ENCODE results near the gene RAB8B. TPM values are rescaled to one million over a fixed set of nuclear protein-coding genes. Genes with fewer than 3 reads are reported as not detected.

The RAB8B gene
- total and polyA plus RNA-seq, 10 of the 15 experiments (the other 5 are each of a cell fraction or from before 2014, with no cell fraction given): 17.8 to 104 (median 65.1) TPM

Other genes with a start within 250 kb of the RAB8B start
- gene TPM1, start 146.9 kb upstream of the RAB8B start, total RNA-seq (2014; rRNA removed): 0.96 and 1.7 TPM in 2 replicates
- 2.4 and 2.5 TPM in 2 replicates for gene TPM1, start 146.9 kb upstream of the RAB8B start, total RNA-seq (2014; rRNA removed; fragmentation: Illumina TruSeq; extraction: Trizol)
- 2.2 and 2.3 TPM in 2 replicates for gene TPM1, start 146.9 kb upstream of the RAB8B start, total RNA-seq (2021)
- gene TPM1, start 146.9 kb upstream of the RAB8B start, polyA plus RNA-seq (2011; rRNA removed): 9.7 and 10.0 TPM in 2 replicates
- 2.7 and 3.9 TPM in 2 replicates for gene TPM1, start 146.9 kb upstream of the RAB8B start, polyA plus RNA-seq (2014; fragmentation: Illumina TruSeq; extraction: Trizol)
- gene TPM1, start 146.9 kb upstream of the RAB8B start, polyA plus RNA-seq (2014; fragmentation: Nextera tagmentation; extraction: Ambion mirVana): under 1 TPM; 0.43 to 0.88 TPM
- 2.3 and 2.5 TPM in 2 replicates for gene TPM1, start 146.9 kb upstream of the RAB8B start, polyA plus RNA-seq (2014; rRNA removed)
- gene TPM1, start 146.9 kb upstream of the RAB8B start, polyA plus RNA-seq (2016; fragmentation: Nextera tagmentation; extraction: Ambion mirVana): 1 to 10 TPM; 4.1 to 6.3 TPM
- gene LACTB, start 67.7 kb upstream of the RAB8B start, total RNA-seq (2014; rRNA removed): 13.1 and 13.4 TPM in 2 replicates
- 28.4 and 28.5 TPM in 2 replicates for gene LACTB, start 67.7 kb upstream of the RAB8B start, total RNA-seq (2014; rRNA removed; fragmentation: Illumina TruSeq; extraction: Trizol)
- gene LACTB, start 67.7 kb upstream of the RAB8B start, total RNA-seq (2021): 16.2 and 20.0 TPM in 2 replicates
- gene LACTB, start 67.7 kb upstream of the RAB8B start, polyA plus RNA-seq (2011; rRNA removed): 35.3 and 52.7 TPM in 2 replicates
- 30.1 and 62.8 TPM in 2 replicates for gene LACTB, start 67.7 kb upstream of the RAB8B start, polyA plus RNA-seq (2014; fragmentation: Illumina TruSeq; extraction: Trizol)
- gene LACTB, start 67.7 kb upstream of the RAB8B start, polyA plus RNA-seq (2014; fragmentation: Nextera tagmentation; extraction: Ambion mirVana): 10 to 100 TPM in 1 of 2 experiments, 1 to 10 TPM in 1; 5.0 to 12.0 TPM
- 13.2 and 20.1 TPM in 2 replicates for gene LACTB, start 67.7 kb upstream of the RAB8B start, polyA plus RNA-seq (2014; rRNA removed)
- gene LACTB, start 67.7 kb upstream of the RAB8B start, polyA plus RNA-seq (2016; fragmentation: Nextera tagmentation; extraction: Ambion mirVana): 10 to 100 TPM; 14.6 to 17.0 TPM
- 141 and 166 TPM in 2 replicates for gene RPS27L, start 32.1 kb upstream of the RAB8B start, total RNA-seq (2014; rRNA removed)
- gene RPS27L, start 32.1 kb upstream of the RAB8B start, total RNA-seq (2014; rRNA removed; fragmentation: Illumina TruSeq; extraction: Trizol): 169 and 170 TPM in 2 replicates
- 144 and 145 TPM in 2 replicates for gene RPS27L, start 32.1 kb upstream of the RAB8B start, total RNA-seq (2021)
- 265 and 363 TPM in 2 replicates for gene RPS27L, start 32.1 kb upstream of the RAB8B start, polyA plus RNA-seq (2011; rRNA removed)
- gene RPS27L, start 32.1 kb upstream of the RAB8B start, polyA plus RNA-seq (2014; fragmentation: Illumina TruSeq; extraction: Trizol): 133 and 151 TPM in 2 replicates
- gene RPS27L, start 32.1 kb upstream of the RAB8B start, polyA plus RNA-seq (2014; fragmentation: Nextera tagmentation; extraction: Ambion mirVana): 100 to 1,000 TPM; 468 to 596 TPM
- gene RPS27L, start 32.1 kb upstream of the RAB8B start, polyA plus RNA-seq (2014; rRNA removed): 157 and 175 TPM in 2 replicates
- 100 to 1,000 TPM; 968 to 970 TPM for gene RPS27L, start 32.1 kb upstream of the RAB8B start, polyA plus RNA-seq (2016; fragmentation: Nextera tagmentation; extraction: Ambion mirVana)
- gene APH1B, start 88.0 kb downstream of the RAB8B start, total RNA-seq (2014; rRNA removed): 8.8 and 9.8 TPM in 2 replicates
- gene APH1B, start 88.0 kb downstream of the RAB8B start, total RNA-seq (2014; rRNA removed; fragmentation: Illumina TruSeq; extraction: Trizol): 8.8 and 9.1 TPM in 2 replicates
- 11.5 and 14.3 TPM in 2 replicates for gene APH1B, start 88.0 kb downstream of the RAB8B start, total RNA-seq (2021)
- 5.0 and 6.1 TPM in 2 replicates for gene APH1B, start 88.0 kb downstream of the RAB8B start, polyA plus RNA-seq (2011; rRNA removed)
- 7.9 and 11.2 TPM in 2 replicates for gene APH1B, start 88.0 kb downstream of the RAB8B start, polyA plus RNA-seq (2014; fragmentation: Illumina TruSeq; extraction: Trizol)
- gene APH1B, start 88.0 kb downstream of the RAB8B start, polyA plus RNA-seq (2014; fragmentation: Nextera tagmentation; extraction: Ambion mirVana): 10 to 100 TPM; 12.9 to 17.6 TPM
- 6.3 and 9.3 TPM in 2 replicates for gene APH1B, start 88.0 kb downstream of the RAB8B start, polyA plus RNA-seq (2014; rRNA removed)
- gene APH1B, start 88.0 kb downstream of the RAB8B start, polyA plus RNA-seq (2016; fragmentation: Nextera tagmentation; extraction: Ambion mirVana): 10 to 100 TPM; 14.4 to 20.8 TPM
- 0.11 TPM in 1 of 2 replicates, not detected in the other for gene CA12, start 192.2 kb downstream of the RAB8B start, total RNA-seq (2014; rRNA removed)
- gene CA12, start 192.2 kb downstream of the RAB8B start, total RNA-seq (2014; rRNA removed; fragmentation: Illumina TruSeq; extraction: Trizol): not detected in 2 replicates
- gene CA12, start 192.2 kb downstream of the RAB8B start, total RNA-seq (2021): 0.10 and 0.11 TPM in 2 replicates
- 0.03 TPM in 1 of 2 replicates, not detected in the other for gene CA12, start 192.2 kb downstream of the RAB8B start, polyA plus RNA-seq (2011; rRNA removed)
- gene CA12, start 192.2 kb downstream of the RAB8B start, polyA plus RNA-seq (2014; fragmentation: Illumina TruSeq; extraction: Trizol): not detected in 2 replicates
- not detected for gene CA12, start 192.2 kb downstream of the RAB8B start, polyA plus RNA-seq (2014; fragmentation: Nextera tagmentation; extraction: Ambion mirVana)
- gene CA12, start 192.2 kb downstream of the RAB8B start, polyA plus RNA-seq (2014; rRNA removed): not detected in 2 replicates
- gene CA12, start 192.2 kb downstream of the RAB8B start, polyA plus RNA-seq (2016; fragmentation: Nextera tagmentation; extraction: Ambion mirVana): not detected

Data from GM12878 (cell line).